ENCODE data around the gene SPINDOC. TPM values are rescaled to one million over a fixed set of nuclear protein-coding genes. Genes with fewer than 3 reads are reported as not detected.
A peak's percentile ranks its signal among the peaks of the same experiment; 100 is the strongest.

SPINDOC gene
- total and polyA plus RNA-seq, 9 of the 15 experiments (the other 6 are each of a cell fraction or from before 2014, with no cell fraction given), result 0.70 to 36.3 (median 19.6) TPM

DNA sequence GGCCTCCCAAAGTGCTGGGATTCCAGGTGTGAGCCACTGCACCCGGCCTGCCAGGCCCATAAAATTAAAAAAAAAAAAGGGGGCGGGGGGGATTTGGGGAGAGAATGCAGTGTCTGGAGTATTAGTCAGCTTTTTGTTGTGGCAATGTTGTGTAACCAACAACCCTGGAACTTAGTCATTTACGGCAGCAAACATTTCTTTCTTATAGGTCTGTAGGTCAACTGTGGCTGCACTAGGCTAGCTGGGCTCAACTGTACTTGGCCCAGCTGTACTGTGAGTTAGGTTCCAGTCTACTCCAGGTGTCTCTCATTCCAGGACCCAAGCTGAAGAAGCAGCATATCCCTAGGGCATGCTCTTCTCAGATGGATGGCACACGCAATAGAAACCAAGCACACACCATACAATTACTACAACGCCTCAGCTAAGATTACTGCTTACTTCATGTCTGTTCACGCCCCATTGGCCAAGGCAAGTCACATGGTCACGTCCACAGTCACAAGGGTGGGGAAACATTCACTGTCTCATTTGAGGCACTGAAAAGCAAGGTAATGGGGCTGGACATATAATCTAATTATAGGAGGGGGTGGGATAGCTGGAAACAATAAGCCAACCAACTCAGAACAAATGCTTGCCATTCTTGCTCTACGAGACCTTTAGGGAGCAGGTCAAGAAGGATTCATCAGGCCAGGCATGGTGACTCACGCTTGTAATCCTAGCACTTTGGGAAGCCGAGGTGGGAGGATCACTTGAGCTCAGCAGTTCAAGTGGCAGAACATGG is 10.4 kb upstream of the SPINDOC start (continued):
- TF ChIP-seq, protein P1, sequence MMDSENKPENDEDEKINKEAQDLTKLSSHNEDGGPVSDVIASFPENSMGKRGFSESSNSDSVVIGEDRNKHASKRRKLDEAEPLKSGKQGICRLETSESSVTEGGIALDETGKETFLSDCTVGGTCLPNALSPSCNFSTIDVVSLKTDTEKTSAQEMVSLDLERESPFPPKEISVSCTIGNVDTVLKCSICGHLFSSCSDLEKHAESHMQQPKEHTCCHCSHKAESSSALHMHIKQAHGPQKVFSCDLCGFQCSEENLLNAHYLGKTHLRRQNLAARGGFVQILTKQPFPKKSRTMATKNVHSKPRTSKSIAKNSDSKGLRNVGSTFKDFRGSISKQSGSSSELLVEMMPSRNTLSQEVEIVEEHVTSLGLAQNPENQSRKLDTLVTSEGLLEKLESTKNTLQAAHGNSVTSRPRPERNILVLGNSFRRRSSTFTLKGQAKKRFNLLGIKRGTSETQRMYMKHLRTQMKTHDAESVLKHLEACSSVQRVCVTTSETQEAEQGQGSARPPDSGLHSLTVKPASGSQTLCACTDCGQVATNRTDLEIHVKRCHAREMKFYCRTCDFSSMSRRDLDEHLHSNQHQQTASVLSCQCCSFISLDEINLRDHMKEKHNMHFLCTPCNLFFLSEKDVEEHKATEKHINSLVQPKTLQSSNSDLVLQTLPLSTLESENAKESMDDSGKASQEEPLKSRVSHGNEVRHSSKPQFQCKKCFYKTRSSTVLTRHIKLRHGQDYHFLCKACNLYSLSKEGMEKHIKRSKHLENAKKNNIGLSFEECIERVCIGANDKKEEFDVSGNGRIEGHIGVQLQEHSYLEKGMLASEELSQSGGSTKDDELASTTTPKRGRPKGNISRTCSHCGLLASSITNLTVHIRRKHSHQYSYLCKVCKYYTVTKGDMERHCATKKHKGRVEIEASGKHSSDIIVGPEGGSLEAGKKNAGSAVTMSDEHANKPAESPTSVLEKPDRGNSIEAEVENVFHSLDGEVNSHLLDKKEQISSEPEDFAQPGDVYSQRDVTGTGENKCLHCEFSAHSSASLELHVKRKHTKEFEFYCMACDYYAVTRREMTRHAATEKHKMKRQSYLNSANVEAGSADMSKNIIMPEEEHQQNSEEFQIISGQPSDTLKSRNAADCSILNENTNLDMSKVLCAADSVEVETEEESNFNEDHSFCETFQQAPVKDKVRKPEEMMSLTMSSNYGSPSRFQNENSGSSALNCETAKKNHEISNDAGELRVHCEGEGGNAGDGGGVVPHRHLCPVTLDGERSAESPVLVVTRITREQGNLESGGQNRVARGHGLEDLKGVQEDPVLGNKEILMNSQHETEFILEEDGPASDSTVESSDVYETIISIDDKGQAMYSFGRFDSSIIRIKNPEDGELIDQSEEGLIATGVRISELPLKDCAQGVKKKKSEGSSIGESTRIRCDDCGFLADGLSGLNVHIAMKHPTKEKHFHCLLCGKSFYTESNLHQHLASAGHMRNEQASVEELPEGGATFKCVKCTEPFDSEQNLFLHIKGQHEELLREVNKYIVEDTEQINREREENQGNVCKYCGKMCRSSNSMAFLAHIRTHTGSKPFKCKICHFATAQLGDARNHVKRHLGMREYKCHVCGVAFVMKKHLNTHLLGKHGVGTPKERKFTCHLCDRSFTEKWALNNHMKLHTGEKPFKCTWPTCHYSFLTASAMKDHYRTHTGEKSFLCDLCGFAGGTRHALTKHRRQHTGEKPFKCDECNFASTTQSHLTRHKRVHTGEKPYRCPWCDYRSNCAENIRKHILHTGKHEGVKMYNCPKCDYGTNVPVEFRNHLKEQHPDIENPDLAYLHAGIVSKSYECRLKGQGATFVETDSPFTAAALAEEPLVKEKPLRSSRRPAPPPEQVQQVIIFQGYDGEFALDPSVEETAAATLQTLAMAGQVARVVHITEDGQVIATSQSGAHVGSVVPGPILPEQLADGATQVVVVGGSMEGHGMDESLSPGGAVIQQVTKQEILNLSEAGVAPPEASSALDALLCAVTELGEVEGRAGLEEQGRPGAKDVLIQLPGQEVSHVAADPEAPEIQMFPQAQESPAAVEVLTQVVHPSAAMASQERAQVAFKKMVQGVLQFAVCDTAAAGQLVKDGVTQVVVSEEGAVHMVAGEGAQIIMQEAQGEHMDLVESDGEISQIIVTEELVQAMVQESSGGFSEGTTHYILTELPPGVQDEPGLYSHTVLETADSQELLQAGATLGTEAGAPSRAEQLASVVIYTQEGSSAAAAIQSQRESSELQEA (IDR thresholded peaks at IDR 0.05; ENCODE audit: low read depth), result no peak
- TF ChIP-seq MAZ (CRISPR knock-in tag; conservative IDR thresholded peaks at IDR 0.05 in 1 of 2, IDR thresholded peaks at IDR 0.05 in 1 of 2), result peak in 1 of 2 experiments; percentile 53; a peak in 1 of 4 replicates
- no peak for TF ChIP-seq ZC3H8 (IDR thresholded peaks at IDR 0.05)
- TF ChIP-seq, protein P2, sequence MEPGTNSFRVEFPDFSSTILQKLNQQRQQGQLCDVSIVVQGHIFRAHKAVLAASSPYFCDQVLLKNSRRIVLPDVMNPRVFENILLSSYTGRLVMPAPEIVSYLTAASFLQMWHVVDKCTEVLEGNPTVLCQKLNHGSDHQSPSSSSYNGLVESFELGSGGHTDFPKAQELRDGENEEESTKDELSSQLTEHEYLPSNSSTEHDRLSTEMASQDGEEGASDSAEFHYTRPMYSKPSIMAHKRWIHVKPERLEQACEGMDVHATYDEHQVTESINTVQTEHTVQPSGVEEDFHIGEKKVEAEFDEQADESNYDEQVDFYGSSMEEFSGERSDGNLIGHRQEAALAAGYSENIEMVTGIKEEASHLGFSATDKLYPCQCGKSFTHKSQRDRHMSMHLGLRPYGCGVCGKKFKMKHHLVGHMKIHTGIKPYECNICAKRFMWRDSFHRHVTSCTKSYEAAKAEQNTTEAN (CRISPR knock-in tag; IDR thresholded peaks at IDR 0.05), result no peak
- TF ChIP-seq, protein P3, sequence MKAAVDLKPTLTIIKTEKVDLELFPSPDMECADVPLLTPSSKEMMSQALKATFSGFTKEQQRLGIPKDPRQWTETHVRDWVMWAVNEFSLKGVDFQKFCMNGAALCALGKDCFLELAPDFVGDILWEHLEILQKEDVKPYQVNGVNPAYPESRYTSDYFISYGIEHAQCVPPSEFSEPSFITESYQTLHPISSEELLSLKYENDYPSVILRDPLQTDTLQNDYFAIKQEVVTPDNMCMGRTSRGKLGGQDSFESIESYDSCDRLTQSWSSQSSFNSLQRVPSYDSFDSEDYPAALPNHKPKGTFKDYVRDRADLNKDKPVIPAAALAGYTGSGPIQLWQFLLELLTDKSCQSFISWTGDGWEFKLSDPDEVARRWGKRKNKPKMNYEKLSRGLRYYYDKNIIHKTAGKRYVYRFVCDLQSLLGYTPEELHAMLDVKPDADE (conservative IDR thresholded peaks at IDR 0.05; ENCODE audit: control insufficient read depth, low read depth, low read length), result no peak
- TF ChIP-seq ZNF140 (CRISPR knock-in tag; IDR thresholded peaks at IDR 0.05), result no peak
- TF ChIP-seq GTF2F1 (IDR thresholded peaks at IDR 0.05; ENCODE audit: low read depth, low read length), result no peak
- 0 out of 2 replicates have a peak, but pooled peaks have one; percentile 16 for TF ChIP-seq CEBPB (tag; IDR thresholded peaks at IDR 0.05)
- no peak for TF ChIP-seq ATF1 (CRISPR knock-in tag; IDR thresholded peaks at IDR 0.05)
- TF ChIP-seq ATF1 (tag; IDR thresholded peaks at IDR 0.05), result peak; percentile 46; the same call in 1 of the 2 replicates
- no peak for TF ChIP-seq ZNF347 (CRISPR knock-in tag; IDR thresholded peaks at IDR 0.05; ENCODE audit: low read depth)
- TF ChIP-seq ZNF24 (IDR thresholded peaks at IDR 0.05), result 0 out of 2 replicates have a peak, but pooled peaks have one; percentile 32
- TF ChIP-seq, protein P4, sequence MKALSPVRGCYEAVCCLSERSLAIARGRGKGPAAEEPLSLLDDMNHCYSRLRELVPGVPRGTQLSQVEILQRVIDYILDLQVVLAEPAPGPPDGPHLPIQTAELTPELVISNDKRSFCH (CRISPR knock-in tag; IDR thresholded peaks at IDR 0.05), result no peak
- TF ChIP-seq, protein P4 (tag; IDR thresholded peaks at IDR 0.05), result peak; percentile 55; the same call in 1 of the 2 replicates
- no peak for TF ChIP-seq CHD2 (IDR thresholded peaks at IDR 0.05; ENCODE audit: low read depth, low read length)
- TF ChIP-seq IFI16 (CRISPR knock-in tag; IDR thresholded peaks at IDR 0.05), result no peak
- no peak for TF ChIP-seq MCM3 (IDR thresholded peaks at IDR 0.05)
- TF ChIP-seq RFX1 (IDR thresholded peaks at IDR 0.05), result no peak
- no peak for TF ChIP-seq ZNF124 (CRISPR knock-in tag; IDR thresholded peaks at IDR 0.05)

Measured in K562 (cell line).